Neutrophil (primary cell): Measurements from ENCODE around the gene CPA5.

Experiments used
- H3K27ac ChIP-seq: fragments of 200-600 bp; sonication (generic); 2 replicates; pipeline ENCODE4 v1.5.1; 2016; ENCODE audit warnings: mild to moderate bottlenecking, moderate library complexity
- H3K27me3 ChIP-seq: fragments of 200-600 bp; sonication (generic); 2 replicates; pipeline ENCODE4 v1.6.0; 2016; ENCODE audit warnings: mild to moderate bottlenecking
- H3K36me3 ChIP-seq: fragments of 200-600 bp; sonication (generic); 2 replicates; pipeline ENCODE4 v1.5.1; 2017
- H3K4me1 ChIP-seq, 2 experiments: fragments of 200-600 bp in 1 of 2; sonication (generic) in 1 of 2; 1 replicate in 1 of 2; 2 replicates in 1 of 2; pipeline versions ENCODE4 v1.5.1 to v1.6.1; 2013 to 2016; ENCODE audit warnings: low read depth in 1 of 2, low read length in 1 of 2, mild to moderate bottlenecking in 1 of 2, moderate library complexity in 1 of 2; ENCODE audit not compliant: control insufficient read depth in 1 of 2, insufficient read depth in 1 of 2
- H3K4me3 ChIP-seq, 2 experiments: fragments of 200-600 bp in 1 of 2; sonication (generic) in 1 of 2; 1 replicate in 1 of 2; 2 replicates in 1 of 2; pipeline ENCODE4 v1.5.1; 2013 to 2016; ENCODE audit warnings: low read depth in 1 of 2, low read length in 1 of 2, mild to moderate bottlenecking in 1 of 2, moderate library complexity in 1 of 2
- H3K9me3 ChIP-seq: fragments of 200-600 bp; sonication (generic); 2 replicates; pipeline ENCODE4 v1.5.1; 2016
- TF ChIP-seq, protein P1 (sequence below): fragments of 200-600 bp; sonication (generic); IDR thresholded peaks from 2 replicates; pipeline ENCODE4 v1.5.1; 2016; ENCODE audit warnings: antibody characterized with exemption

The CPA5 gene

GRCh38 chr7:130397758-130398073 is 53.1 kb downstream of the CPA5 start:
- H3K36me3 ChIP-seq: no peaks in the 10 kb centered on the region
- H3K27me3 ChIP-seq: peaks cover 43% of the 10 kb centered on the region
- no peaks in the 10 kb centered on the region for H3K9me3 ChIP-seq
- H3K4me1 ChIP-seq: peaks cover 13 to 14% of the 10 kb centered on the region in 2 experiments
- TF ChIP-seq, protein P1, sequence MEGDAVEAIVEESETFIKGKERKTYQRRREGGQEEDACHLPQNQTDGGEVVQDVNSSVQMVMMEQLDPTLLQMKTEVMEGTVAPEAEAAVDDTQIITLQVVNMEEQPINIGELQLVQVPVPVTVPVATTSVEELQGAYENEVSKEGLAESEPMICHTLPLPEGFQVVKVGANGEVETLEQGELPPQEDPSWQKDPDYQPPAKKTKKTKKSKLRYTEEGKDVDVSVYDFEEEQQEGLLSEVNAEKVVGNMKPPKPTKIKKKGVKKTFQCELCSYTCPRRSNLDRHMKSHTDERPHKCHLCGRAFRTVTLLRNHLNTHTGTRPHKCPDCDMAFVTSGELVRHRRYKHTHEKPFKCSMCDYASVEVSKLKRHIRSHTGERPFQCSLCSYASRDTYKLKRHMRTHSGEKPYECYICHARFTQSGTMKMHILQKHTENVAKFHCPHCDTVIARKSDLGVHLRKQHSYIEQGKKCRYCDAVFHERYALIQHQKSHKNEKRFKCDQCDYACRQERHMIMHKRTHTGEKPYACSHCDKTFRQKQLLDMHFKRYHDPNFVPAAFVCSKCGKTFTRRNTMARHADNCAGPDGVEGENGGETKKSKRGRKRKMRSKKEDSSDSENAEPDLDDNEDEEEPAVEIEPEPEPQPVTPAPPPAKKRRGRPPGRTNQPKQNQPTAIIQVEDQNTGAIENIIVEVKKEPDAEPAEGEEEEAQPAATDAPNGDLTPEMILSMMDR: no peak
- no peak overlapping the region for H3K4me3 ChIP-seq
- H3K27ac ChIP-seq: no peak overlapping the region

- Histone ChIP-seq H3K27me3 (peaks cover 34% of the 10 kb centered on the region), H3K9me3 (no peaks in the 10 kb centered on the region), H3K27ac (no peak overlapping the region), H3K4me1 (peaks cover 13 to 14% of the 10 kb centered on the region in 2 experiments), H3K36me3 (no peaks in the 10 kb centered on the region), H3K4me3 (no peak overlapping the region)
- TF ChIP-seq, protein P1: no peak
Measured at GRCh38 chr7:130398526-130399090, 54.0 kb downstream of the CPA5 start.

DNA sequence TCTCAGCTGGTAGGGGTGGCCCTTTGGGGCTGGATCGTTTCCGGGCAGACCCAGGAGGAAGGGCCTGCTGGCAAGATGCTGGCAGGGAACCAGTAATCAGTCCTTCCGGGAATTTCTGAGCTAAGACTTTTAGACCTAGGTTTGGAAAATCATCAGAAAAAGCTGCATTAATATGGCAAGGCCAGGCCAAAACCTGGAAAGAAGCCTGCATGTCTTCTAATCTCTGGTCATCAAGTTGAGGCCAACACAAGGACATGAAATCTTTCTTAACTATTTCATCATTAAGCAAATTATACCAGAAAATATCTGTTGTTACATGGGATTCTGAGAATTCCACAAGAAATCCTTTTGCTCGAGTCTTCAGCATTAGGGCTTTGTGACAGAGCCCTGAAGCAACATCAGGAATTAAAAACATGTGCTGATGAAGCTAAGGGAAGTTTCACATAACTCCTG is 55.5 kb downstream of the CPA5 start:
- Histone ChIP-seq H3K9me3 (no peaks in the 10 kb centered on the region), H3K27ac (no peak overlapping the region), H3K4me3 (no peak overlapping the region), H3K27me3 (peaks cover 18% of the 10 kb centered on the region), H3K36me3 (no peaks in the 10 kb centered on the region), H3K4me1 (peaks cover 13 to 14% of the 10 kb centered on the region in 2 experiments)
- TF ChIP-seq, protein P1: no peak

GRCh38 chr7:130401101-130401500 is 56.5 kb downstream of the CPA5 start:
- TF ChIP-seq, protein P1: no peak
- H3K4me3 ChIP-seq: no peak overlapping the region
- H3K27ac ChIP-seq: no peak overlapping the region
- H3K27me3 ChIP-seq: peaks cover 10% of the 10 kb centered on the region
- no peaks in the 10 kb centered on the region for H3K9me3 ChIP-seq
- H3K36me3 ChIP-seq: no peaks in the 10 kb centered on the region
- H3K4me1 ChIP-seq: peaks cover 13 to 14% of the 10 kb centered on the region in 2 experiments

GRCh38 chr7:130401578-130401977 is 57.0 kb downstream of the CPA5 start:
- peaks cover 6% of the 10 kb centered on the region for H3K27me3 ChIP-seq
- TF ChIP-seq, protein P1: no peak
- H3K4me3 ChIP-seq: no peak overlapping the region
- no peaks in the 10 kb centered on the region for H3K9me3 ChIP-seq
- H3K4me1 ChIP-seq: peaks cover 13 to 14% of the 10 kb centered on the region in 2 experiments
- no peaks in the 10 kb centered on the region for H3K36me3 ChIP-seq
- H3K27ac ChIP-seq: no peak overlapping the region

DNA sequence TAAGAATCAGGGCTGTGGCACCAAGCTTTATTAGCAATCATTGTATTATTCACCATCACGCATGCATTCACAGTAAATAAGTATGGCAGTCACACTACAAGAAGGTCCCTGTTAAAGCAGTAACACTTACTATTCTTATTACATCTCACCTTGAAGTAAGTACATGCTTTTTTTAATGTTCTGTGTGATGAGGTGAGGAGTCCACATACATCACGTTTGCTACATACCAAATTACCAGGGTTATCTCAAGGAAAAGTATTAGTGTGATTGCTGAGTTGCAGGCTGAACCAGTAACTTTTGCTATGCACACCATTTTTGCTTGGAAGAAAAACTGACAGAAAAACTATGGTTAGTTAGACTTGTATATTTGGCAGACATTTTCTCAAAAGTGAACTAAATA is 60.4 kb downstream of the CPA5 start:
- H3K9me3 ChIP-seq: no peaks in the 10 kb centered on the region
- no peaks in the 10 kb centered on the region for H3K36me3 ChIP-seq
- no peak overlapping the region for H3K4me3 ChIP-seq
- H3K4me1 ChIP-seq: no peaks in the 10 kb centered on the region
- no peak overlapping the region for H3K27ac ChIP-seq
- TF ChIP-seq, protein P1: no peak
- no peaks in the 10 kb centered on the region for H3K27me3 ChIP-seq
